Hypothalamus (tissue), 51 donors: ENCODE data around the gene MSI2.

Experiments
- DNase-seq, 51 donors: peaks; one replicate each; lab custom pipeline; 2025; lab: John Stamatoyannopoulos, UW

The MSI2 gene

DNA sequence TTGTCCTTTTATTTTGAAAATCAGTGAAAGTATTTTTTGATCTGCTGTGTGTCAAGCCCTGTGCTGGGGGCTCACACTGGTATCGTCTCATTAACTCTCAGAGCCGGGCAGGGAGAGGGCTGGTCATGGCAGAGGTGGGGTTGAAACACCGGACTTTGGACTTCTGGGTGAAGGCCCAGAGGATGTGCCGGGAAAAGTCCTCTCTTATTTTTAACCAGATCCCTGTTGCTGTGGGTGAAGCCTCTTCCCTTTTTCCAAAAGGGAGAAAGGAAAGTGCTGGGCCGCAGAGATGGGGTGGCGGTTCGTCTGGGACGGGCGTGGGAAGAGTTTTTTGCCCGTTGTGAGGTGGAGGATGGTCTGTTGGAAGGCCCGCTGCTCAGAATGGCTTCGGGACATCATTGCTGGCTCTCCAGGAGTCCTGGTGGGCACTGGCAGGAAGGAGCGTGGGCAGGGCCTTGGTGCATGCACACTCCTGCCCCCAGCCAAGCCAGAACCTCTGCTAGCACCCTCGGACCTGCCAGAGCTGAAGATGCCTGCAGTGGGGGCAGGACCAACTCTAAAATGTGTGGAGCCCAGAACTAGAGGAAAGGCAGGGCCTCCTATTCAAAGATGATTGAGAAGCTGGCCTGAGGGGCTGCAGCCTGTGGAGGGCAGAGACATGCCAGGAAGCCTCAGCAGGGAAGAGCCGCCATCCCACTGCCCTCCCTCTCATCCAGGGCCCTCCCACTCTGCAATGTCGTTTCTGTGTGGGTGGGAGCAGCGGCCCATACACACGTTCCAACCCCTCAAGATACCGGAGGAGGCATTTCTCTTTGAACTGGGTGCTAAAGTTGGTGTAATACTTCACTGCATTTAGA is 275.6 kb downstream of the MSI2 start:
- no peak for DNase-seq

DNA sequence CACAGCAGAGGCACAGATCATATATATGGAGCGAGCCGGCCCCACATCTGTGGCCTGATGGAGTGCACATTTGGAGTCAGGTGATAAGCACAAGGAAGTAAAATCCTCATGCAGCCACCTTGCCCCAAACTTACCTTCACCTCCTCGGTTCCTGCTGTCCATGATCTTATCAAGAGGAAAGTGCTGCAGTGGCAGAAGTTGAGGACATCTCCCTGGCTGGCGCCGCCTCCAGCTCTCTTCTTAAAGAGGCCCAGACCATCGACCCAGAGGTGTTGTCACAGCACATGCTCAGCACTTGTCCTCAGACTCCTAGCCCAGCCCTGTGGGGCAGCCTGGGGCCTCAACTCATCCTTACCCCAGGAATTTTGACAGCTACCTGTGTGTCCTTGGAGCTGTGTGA is 276.2 kb downstream of the MSI2 start:
- DNase-seq: no peak

DNA sequence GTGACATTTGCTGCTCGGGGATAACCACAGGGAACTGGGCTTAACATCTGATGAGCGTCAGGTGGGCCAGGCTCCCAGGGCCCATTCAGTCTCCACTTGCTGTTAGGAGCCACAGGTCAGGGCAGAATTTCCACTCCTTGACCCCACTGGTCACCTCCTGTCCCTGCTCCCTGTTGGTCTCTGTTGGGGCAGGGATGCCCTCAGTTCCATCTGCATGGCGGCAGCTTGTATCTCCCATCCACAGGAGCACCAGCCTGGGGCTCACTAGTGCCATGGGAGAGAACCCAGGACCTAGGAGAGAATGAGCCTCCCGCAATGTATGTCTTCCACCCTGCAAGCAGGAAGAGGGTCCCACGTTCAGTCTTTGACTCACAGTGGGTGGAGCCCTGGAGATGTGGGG is 276.6 kb downstream of the MSI2 start:
- no peak for DNase-seq

GRCh38 chr17:57533684-57534305 is 277.5 kb downstream of the MSI2 start:
- no peak for DNase-seq

GRCh38 chr17:57534863-57535248 is 278.5 kb downstream of the MSI2 start:
- DNase-seq: no peak

GRCh38 chr17:57535249-57535966 is 279.1 kb downstream of the MSI2 start:
- DNase-seq: no peak

- no peak for DNase-seq
Observed at GRCh38 chr17:57536289-57536688, 280.0 kb downstream of the MSI2 start.

GRCh38 chr17:57536789-57537523 is 280.6 kb downstream of the MSI2 start:
- DNase-seq: no peak

- DNase-seq: peak in 2 of 51 donors; percentile 14 to 35
Observed at GRCh38 chr17:57537524-57538410, 281.4 kb downstream of the MSI2 start.

GRCh38 chr17:57538736-57539456 is 282.6 kb downstream of the MSI2 start:
- DNase-seq: no peak

GRCh38 chr17:57539529-57540301 is 283.4 kb downstream of the MSI2 start:
- peak in 1 of 51 donors; percentile 24 for DNase-seq

DNA sequence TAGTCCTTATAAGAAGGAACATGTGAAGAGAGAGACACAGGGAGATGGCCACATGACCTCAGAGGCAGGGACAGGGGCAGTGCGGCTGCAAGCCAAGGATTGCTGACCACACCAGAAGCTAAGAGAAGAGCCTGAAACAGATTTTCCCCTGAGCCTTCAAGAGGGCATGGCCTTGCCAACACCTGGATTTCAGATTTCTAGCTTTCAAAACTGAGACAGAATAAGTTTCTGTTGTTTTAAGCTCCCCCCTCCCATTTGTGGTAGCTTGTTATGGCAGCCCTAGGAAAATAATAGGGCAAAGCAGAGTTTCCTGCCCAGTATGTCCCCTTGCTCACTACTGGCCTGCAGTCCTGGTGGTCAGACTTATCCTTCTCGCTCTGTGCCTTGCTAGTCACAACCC is 284.3 kb downstream of the MSI2 start:
- DNase-seq: no peak

- DNase-seq: no peak
Observed at GRCh38 chr17:57541049-57541448, 284.7 kb downstream of the MSI2 start.

GRCh38 chr17:57541472-57542394 is 285.4 kb downstream of the MSI2 start:
- peak in 6 of 51 donors; percentile 29 to 71 (median 38) for DNase-seq

DNA sequence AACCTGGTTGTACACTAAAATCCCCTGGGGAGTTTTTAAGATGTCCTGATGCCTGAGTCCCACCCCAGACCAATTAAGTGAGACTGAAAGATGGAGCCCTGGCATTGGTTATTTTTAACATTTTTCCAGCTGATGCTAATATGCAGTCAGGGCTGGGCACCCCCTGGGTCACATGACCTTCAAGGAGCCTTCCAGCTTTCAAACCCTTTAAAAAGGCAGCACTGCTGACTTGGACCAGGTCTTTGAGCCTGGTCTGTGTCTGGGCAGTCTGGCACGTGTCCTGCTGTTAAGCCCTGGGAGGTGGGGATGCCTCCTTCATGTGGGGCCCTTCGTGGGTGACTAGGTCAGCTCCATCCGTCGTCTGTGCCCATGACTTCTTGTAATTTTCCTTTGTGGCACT is 286.2 kb downstream of the MSI2 start:
- peak in 4 of 51 donors; percentile 28 to 40 (median 30) for DNase-seq

DNA sequence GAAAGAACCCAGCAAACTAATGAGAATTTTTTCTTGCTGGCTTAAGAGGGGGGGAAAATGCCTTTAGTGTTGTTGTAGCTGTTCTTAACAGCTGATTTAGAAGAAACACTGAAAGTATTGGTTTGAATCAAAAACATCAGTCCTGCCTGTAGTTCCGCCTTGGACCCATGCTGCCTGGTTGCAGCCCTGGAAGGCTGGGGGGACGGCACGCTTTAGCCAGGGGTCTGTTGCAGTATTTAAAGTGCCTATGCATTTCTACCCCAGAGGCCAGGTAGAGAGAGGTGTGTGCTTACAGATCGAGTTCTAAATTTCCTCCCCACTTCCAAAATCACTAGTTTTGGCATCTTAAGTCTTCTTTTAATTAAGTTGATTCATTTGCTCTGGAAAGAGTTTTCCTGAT is 286.9 kb downstream of the MSI2 start:
- DNase-seq: no peak

DNA sequence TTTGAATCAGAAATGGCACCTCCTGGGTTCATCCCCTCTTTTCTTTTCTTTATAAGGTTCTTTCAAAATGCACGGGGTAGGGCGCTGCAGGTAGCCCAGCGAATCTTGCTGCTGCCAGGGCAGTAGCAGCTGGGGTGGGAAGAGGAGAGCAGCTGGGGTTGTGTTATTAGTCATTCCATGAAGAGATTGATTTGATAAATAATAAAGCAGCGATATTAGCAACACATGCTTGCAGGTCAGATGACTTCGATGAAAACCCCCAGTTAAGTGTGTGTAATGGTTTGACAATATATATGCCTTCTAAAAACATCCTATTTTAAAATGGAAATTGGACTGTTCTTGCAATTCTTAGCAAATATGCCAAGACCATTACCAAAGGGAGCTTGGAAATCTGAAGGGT is 288.1 kb downstream of the MSI2 start:
- DNase-seq: no peak
